HepG2 (cell line): ENCODE measurements around the gene UBXN2A. TPM values are rescaled to one million over a fixed set of nuclear protein-coding genes. Genes with fewer than 3 reads are reported as not detected.
A peak's percentile ranks its signal among the peaks of the same experiment; 100 is the strongest.

Experiments used
- EZH2 ChIP-seq: conservative IDR thresholded peaks from 2 replicates; pipeline ENCODE4 v1.6.1; 2012; ENCODE audit warnings: mild to moderate bottlenecking, low read depth, low read length, moderate library complexity
- HMGXB4 ChIP-seq, 2 experiments: sonication (generic) in 1 of 2; formaldehyde crosslinking in 1 of 2; IDR thresholded peaks; 2 replicates each; pipeline versions ENCODE4 v1.4.0 to v1.6.1; 2018 to 2020; ENCODE audit warnings: missing genetic modification reagents in 2 of 2, borderline replicate concordance in 1 of 2, low read depth in 1 of 2, mild to moderate bottlenecking in 1 of 2, missing biosample characterization in 1 of 2
- LCORL ChIP-seq, 2 experiments: fragments of 450-650 bp in 1 of 2; sonication (generic) in 1 of 2; formaldehyde crosslinking in 1 of 2; IDR thresholded peaks; 2 replicates each; pipeline versions ENCODE4 v1.5.0 to v1.6.1; 2017 to 2020; ENCODE audit warnings: antibody characterized with exemption in 1 of 2, missing genetic modification reagents in 1 of 2
- PATZ1 ChIP-seq: sonication (generic); formaldehyde crosslinking; IDR thresholded peaks from 2 replicates; pipeline ENCODE4 v1.4.0; 2020; ENCODE audit warnings: missing genetic modification reagents
- PHB2 ChIP-seq: fragments of 450-650 bp; IDR thresholded peaks from 2 replicates; pipeline ENCODE4 v1.6.1; 2018; ENCODE audit not compliant: partially characterized antibody
- RARA ChIP-seq: IDR thresholded peaks from 2 replicates; pipeline ENCODE4 v1.6.1; 2016; ENCODE audit warnings: missing genetic modification reagents, missing compliant biosample characterization
- RNF2 ChIP-seq: fragments of 450-650 bp; conservative IDR thresholded peaks from 2 replicates; pipeline ENCODE4 v1.6.1; 2016; ENCODE audit warnings: low read depth
- SPEN ChIP-seq: sonication (generic); formaldehyde crosslinking; IDR thresholded peaks from 2 replicates; pipeline ENCODE4 v1.5.1; 2020; ENCODE audit warnings: low read depth, mild to moderate bottlenecking, missing genetic modification reagents
- TERF1 ChIP-seq: sonication (generic); formaldehyde crosslinking; IDR thresholded peaks from 2 replicates; pipeline ENCODE4 v1.8.0; 2022; ENCODE audit warnings: mild to moderate bottlenecking, missing genetic modification reagents, moderate library complexity
- THAP9 ChIP-seq: sonication (generic); formaldehyde crosslinking; IDR thresholded peaks from 2 replicates; pipeline ENCODE4; 2020; ENCODE audit warnings: missing genetic modification reagents, mild to moderate bottlenecking, borderline replicate concordance
- ZFX ChIP-seq: sonication (generic); formaldehyde crosslinking; IDR thresholded peaks from 2 replicates; pipeline ENCODE4 v1.4.0; 2020; ENCODE audit warnings: mild to moderate bottlenecking, low read depth, missing genetic modification reagents, moderate library complexity
- ZMYM3 ChIP-seq: sonication (generic); formaldehyde crosslinking; IDR thresholded peaks from 2 replicates; pipeline ENCODE4 v1.5.1; 2020; ENCODE audit warnings: mild to moderate bottlenecking, missing genetic modification reagents
- ZNF431 ChIP-seq: sonication (generic); formaldehyde crosslinking; IDR thresholded peaks from 2 replicates; pipeline ENCODE4 v1.9.0; 2022; ENCODE audit warnings: missing genetic modification reagents, low read depth, mild to moderate bottlenecking, borderline replicate concordance
- ZNF503 ChIP-seq: sonication (generic); formaldehyde crosslinking; IDR thresholded peaks from 2 replicates; pipeline ENCODE4 v1.4.0; 2020; ENCODE audit warnings: missing genetic modification reagents
- ZNF639 ChIP-seq: conservative IDR thresholded peaks from 2 replicates; pipeline ENCODE4 v1.6.1; 2018; ENCODE audit warnings: missing genetic modification reagents
- ZNF850 ChIP-seq: sonication (generic); formaldehyde crosslinking; conservative IDR thresholded peaks from 2 replicates; pipeline ENCODE4 v1.9.0; 2021; ENCODE audit warnings: mild to moderate bottlenecking, missing genetic modification reagents
- polyA plus RNA-seq, 8 experiments: library from polyadenylated mRNA; depleted of rRNA in 3 of 8; stranded (reverse) in 7 of 8; unstranded in 1 of 8; fragments of >200 nt; fragmentation: Illumina TruSeq in 4 of 8; extraction: Trizol in 4 of 8; gene quantifications; 2 replicates each; pipeline versions ENCODE4 v1.2.1 to v1.2.3, GENCODE V29; 2011 to 2016; ENCODE audit warnings: low read depth in 4 of 8, missing spikeins in 1 of 8, mixed read lengths in 1 of 8; ENCODE audit not compliant: insufficient read depth in 1 of 8
- total RNA-seq, 5 experiments: library from RNA; depleted of rRNA; stranded (reverse); fragments of >200 nt; fragmentation: Illumina TruSeq; extraction: Trizol; gene quantifications; 2 replicates each; pipeline ENCODE4 v1.2.3, GENCODE V29; 2016; ENCODE audit warnings: low read depth in 1 of 5

Gene UBXN2A
- total and polyA plus RNA-seq, 2 of the 13 experiments (the other 11 are each of a cell fraction or from before 2014, with no cell fraction given): 8.3 to 20.9 TPM

GRCh38 chr2:24022324-24022974 is 82.2 kb downstream of the UBXN2A start (continued):
- TF ChIP-seq PATZ1 (CRISPR knock-in tag) (peak; percentile 82), ZNF850 (CRISPR knock-in tag) (no peak), SPEN (CRISPR knock-in tag) (0 out of 2 replicates have a peak, but pooled peaks have one; percentile 13), ZMYM3 (CRISPR knock-in tag) (peak; percentile 43; the same call in 1 of the 2 replicates), EZH2 (no peak), ZNF639 (CRISPR knock-in tag) (0 out of 2 replicates have a peak, but pooled peaks have one; percentile 27), RARA (peak; percentile 99), RNF2 (0 out of 2 replicates have a peak, but pooled peaks have one; percentile 46), TERF1 (CRISPR knock-in tag) (no peak), HMGXB4 (CRISPR knock-in tag; IDR thresholded peaks at IDR 0.05; ENCODE audit: borderline replicate concordance in 1 of 2, low read depth in 1 of 2) (peak in 1 of 2 experiments; percentile 21; a peak in 1 of 4 replicates), ZNF503 (0 out of 2 replicates have a peak, but pooled peaks have one; percentile 49), ZNF431 (CRISPR knock-in tag) (no peak), THAP9 (CRISPR knock-in tag) (0 out of 2 replicates have a peak, but pooled peaks have one; percentile 16), ZFX (CRISPR knock-in tag) (peak; percentile 68), LCORL (IDR thresholded peaks at IDR 0.05) (peak; percentile 74; the same call in 1 of the 2 replicates), LCORL (CRISPR knock-in tag; IDR thresholded peaks at IDR 0.05) (peak; percentile 98), PHB2 (no peak)
